HG03439 (cell line): ENCODE data around the gene CES3.
"Not testable (repeated sequence)": the region's sequence is repeated elsewhere in the genome, so short reads cannot be mapped to it uniquely, and the experiment has no call there.

Experiments used
- ATAC-seq: cut with Tn5 transposase; IDR thresholded peaks from one replicate; pipeline ENCODE4 v1.9.1; 2021; ENCODE audit warnings: mild to moderate bottlenecking, moderate library complexity; ENCODE audit not compliant: unreplicated experiment

Gene CES3

DNA sequence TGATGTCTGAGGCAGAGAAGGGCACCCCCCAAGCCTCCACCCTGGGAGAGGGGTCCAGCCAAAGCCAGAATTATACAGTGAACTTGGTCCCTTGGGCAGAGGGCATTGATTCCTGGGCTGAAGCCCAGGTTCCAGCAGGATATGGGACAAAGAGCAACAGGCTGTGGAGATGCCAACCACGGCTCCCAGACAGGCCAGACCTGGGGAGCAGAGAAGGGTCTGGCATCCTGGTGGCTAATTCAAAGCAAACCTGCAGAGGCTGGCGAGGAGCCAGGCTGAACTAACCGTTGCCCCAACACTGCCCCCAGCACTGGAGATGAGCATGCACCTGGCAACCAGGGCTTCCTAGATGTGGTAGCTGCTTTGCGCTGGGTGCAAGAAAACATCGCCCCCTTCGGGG is 3.0 kb downstream of the CES3 start:
- ATAC-seq: no peak

DNA sequence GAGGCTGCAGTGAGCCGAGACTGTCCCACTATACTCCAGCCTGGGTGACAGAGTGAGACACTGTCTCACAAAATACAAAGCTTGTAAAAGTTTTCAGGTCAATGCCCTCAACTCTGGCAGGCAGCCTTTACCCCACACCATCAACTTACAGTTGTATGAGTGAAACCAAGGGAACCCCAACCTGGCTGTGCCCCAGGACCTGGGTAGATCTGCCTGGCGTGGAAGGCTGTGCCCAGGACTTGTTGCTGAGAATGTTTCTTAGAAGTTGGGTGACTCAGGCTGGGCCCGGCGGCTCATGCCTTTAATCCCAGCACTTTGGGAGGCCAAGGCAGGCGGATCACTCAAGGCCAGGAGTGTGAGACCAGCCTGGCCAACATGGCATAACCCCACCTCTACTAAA is 7.8 kb downstream of the CES3 start:
- no peak for ATAC-seq

DNA sequence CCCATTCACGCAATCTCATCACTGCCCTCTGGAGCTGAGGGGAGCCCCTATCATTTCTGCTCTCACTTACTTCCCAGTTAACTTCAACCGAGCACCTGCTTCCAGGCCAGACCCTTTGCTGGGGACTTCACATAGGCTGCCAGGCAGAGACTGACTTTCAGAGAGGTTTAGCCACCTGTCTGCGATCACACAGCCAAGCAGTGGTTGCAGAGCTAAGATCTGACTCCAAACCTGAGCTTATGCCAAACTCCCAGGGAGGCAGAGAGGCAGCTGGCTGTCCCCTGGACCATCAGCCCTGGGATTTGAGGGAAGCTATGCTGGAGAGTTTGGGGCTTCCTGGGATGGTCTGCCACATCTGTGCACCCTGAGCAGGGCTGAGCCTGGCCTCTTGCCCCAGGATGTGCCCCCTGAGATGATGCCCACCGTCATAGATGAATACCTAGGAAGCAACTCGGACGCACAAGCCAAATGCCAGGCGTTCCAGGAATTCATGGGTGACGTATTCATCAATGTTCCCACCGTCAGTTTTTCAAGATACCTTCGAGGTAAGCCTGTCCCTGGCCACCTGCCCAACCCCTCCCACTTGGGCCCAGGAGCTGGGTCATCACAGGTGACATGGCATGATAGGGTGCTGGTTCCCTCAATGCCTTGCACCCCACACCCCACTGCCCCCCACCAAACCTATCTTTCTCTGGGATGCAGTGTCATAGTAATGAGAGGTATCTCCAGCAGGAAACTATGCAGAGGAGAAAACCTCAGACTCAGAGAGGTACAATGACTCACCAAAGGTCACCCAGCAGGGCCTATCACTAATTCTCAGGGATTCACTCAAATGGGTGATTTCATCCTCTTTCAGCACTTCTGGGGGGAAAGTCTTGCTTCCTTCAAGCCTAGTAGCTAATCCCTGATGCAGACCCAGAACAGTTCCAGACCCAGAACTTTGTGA is 10.0 kb downstream of the CES3 start:
- no peak for ATAC-seq

DNA sequence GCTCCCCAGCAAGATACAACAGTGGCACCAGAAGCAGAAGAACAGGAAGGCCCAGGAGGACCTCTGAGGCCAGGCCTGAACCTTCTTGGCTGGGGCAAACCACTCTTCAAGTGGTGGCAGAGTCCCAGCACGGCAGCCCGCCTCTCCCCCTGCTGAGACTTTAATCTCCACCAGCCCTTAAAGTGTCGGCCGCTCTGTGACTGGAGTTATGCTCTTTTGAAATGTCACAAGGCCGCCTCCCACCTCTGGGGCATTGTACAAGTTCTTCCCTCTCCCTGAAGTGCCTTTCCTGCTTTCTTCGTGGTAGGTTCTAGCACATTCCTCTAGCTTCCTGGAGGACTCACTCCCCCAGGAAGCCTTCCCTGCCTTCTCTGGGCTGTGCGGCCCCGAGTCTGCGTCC is 11.9 kb downstream of the CES3 start:
- ATAC-seq: no peak

DNA sequence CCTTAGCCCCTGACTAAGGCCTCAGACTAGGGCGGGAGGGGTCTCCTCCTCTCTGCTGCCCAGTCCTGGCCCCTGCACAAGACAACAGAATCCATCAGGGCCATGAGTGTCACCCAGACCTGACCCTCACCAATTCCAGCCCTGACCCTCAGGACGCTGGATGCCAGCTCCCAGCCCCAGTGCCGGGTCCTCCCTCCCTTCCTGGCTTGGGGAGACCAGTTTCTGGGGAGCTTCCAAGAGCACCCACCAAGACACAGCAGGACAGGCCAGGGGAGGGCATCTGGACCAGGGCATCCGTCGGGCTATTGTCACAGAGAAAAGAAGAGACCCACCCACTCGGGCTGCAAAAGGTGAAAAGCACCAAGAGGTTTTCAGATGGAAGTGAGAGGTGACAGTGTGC is 12.7 kb downstream of the CES3 start:
- ATAC-seq: no peak

DNA sequence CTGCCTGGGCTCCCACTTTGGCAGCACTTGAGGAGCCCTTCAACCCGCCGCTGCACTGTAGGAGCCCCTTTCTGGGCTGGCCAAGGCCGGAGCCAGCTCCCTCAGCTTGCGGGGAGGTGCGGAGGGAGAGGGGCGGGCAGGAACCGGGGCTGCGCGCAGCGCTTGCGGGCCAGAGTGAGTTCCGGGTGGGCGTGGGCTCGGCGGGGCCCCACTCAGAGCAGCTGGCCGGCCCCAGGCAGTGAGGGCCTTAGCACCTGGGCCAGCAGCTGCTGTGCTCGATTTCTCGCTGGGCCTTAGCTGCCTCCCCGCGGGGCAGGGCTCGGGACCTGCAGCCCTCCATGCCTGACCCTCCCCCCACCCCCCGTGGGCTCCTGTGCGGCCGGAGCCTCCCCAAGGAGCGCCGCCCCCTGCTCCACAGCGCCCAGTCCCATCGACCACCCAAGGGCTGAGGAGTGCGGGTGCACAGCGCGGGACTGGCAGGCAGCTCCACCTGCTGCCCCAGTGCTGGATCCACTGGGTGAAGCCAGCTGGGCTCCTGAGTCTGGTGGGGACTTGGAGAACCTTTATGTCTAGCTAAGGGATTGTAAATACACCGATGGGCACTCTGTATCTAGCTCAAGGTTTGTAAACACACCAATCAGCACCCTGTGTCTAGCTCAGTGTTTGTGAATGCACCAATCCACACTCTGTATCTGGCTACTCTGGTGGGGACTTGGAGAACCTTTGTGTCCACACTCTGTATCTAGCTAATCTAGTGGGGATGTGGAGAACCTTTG is 13.3 kb downstream of the CES3 start:
- not testable (repeated sequence) for ATAC-seq

DNA sequence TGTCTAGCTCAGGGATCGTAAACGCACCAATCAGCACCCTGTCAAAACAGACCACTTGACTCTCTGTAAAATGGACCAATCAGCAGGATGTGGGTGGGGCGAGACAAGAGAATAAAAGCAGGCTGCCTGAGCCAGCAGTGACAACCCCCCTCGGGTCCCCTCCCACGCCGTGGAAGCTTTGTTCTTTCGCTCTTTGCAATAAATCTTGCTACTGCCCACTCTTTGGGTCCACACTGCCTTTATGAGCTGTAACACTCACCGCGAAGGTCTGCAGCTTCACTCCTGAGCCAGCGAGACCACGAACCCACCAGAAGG is 13.8 kb downstream of the CES3 start:
- not testable (repeated sequence) for ATAC-seq

DNA sequence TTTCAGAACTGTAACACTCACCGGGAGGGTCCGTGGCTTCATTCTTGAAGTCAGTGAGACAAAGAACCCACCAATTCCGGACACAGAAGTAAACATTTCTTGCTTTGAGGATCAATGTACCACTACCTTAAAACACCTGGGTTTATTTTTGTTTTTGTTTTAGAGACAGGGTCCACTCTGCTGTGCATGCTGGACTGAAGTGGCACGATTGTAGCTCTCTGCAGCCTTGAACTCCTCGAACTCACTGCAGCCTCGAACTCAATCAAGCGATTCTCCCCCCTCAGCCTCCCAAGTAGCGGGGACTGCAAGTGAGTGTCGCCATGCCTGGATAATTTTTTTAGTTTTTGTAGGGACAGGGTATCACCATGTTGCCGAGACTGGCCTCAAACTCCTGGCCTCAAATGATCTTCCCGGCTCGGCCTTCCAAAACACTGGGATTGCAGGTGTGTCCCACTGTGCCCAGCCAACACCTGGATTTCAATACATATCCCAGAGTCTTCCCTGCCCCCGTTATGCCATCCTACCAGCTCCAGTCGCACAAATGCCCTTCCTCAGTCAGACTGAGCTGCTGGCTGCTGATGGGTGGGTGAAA is 14.3 kb downstream of the CES3 start:
- no peak for ATAC-seq

DNA sequence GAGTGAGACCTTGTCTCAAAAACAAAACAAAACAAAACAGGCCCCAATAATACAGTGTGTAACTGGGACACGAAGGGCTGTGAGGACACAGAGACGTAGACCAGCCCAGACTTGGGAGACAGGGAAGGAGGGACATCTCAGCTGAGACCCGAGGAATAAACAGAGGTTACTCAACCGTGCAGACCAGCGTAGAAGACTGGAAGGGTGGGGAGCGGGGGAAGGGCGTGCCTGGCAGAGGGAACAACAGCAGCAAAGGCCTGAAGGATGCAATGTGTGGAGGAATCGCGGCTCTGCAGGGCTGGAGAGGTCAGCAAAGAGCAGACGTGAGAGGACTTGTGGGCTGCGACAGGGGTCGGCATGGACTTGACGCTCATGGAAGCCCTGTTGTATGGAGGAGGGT is 15.7 kb downstream of the CES3 start:
- no peak for ATAC-seq

DNA sequence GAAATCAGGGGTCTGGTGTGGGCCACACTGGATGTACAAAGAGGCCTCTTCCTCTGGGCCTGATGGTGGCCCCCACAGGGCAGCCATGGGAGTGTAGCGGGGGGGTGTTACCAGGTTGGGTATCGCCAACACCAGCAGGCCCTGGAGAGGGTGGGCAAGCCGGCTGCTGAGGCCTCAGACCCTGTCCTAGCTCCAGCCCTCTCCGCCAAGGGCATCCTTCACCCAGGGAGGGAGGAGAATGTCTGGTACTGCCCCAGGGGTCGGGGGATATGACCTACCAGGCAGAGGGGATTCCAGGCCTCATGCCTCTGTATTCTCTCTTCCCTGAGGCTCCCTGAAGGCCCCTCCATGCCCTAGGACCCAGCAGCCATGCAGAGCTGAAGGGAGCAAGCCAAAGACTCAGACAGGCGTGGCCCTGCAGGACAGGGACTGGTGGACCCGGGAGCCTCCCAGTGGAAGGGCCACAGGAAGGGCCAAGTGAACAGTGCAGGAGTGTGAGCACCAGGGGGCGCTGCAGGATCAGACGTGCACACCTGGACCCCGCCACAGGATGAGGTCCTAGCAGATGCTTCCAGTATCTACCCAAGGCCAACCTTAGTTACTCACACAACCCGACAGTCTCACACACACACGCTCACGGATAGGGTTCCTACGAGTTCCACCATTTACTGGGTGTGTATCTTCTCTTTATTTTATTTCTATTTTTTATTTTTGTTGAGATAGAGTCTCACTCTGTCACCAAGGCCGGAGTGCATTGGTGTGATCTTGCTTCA is 16.5 kb downstream of the CES3 start:
- no peak for ATAC-seq

DNA sequence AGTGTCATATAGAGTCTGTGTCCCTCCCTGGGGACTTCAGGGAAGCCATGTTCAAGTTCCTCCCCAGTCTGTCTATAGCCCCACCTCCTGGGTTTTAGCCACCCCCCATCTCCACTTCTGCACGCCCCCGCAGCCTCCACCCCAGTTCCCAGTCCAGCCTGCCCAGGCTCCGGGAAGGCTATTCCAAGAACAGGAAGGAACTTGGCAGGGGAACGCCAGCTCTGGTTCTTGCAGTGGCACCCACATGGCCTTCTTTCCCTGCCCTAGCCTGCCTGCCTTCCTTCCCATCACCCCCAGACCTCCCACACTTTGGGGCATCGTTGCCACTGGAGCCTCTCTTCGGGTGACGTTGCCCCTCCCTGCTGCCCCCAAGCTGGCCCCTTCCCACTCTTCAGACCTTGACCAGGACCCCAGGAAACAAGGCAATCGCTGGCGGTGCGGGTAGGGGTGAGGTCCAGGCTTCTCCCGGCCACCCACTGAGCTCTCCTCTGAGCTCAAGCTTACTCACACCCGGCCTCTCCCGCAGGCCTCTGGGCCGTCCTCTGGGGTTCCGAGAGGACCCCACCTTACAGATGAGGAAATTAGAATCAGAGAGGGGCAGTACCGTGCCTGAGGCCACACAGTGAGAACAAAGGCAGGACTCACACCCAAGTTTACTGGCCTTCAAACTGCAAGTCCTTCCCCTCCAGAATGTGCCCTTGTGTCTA is 18.1 kb downstream of the CES3 start:
- ATAC-seq: no peak

DNA sequence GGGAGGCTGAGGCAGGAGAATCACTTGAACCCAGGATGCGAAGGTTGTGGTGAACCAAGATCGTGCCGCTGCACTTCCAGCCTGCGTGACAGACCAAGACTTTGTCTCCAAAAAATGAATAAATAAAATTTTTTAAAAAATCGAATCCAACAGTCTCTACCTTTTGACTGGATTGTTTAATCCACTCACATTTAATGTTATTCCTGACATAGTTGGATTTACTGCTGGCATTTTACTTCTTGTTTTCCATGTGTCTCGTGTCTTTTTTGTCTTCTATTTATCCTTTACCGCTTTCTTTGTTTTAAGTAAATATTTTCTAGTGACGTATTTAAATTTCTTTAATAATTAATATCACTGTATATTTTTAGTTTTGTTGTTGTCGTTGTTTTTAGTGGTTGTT is 22.0 kb downstream of the CES3 start:
- no peak for ATAC-seq

DNA sequence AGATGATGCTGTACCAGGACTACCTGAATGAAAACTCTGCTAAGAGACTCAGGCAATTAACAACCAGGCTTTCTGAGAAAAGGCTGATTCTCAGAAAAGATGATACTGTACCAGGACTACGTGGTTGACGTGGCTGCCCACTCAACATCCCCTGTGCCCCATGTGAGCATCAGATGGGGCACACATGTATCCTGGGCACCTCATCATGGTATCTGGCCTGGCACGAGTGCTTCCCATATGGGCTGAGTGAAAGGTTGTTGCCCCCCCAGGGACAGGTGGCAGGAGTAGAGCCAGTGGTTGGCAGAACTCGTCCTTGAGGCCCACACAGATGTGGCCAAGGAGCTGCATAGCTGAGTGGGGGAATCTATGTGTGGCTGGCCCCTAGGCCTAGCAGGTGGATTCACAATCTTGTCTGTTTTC is 23.8 kb downstream of the CES3 start:
- ATAC-seq: no peak

DNA sequence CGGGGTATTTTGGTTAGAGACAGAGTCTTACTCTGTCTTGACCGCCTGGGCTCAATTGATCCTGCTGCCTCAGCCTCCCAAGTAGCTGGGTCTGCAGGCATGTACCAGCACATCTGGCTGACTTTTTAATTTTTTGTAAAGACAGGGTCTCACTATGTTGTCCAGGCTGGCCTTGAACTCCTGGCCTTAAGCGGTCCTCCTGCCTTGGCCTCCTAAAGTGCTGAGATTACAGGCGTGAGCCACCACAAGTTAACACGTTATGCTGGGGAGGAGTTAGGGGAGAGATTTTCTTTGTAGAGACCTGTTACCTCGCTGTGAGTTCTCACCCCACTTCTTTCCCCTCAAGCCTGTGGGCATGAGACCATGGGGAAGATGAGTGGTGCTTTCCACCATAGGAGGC is 25.5 kb downstream of the CES3 start:
- no peak for ATAC-seq

DNA sequence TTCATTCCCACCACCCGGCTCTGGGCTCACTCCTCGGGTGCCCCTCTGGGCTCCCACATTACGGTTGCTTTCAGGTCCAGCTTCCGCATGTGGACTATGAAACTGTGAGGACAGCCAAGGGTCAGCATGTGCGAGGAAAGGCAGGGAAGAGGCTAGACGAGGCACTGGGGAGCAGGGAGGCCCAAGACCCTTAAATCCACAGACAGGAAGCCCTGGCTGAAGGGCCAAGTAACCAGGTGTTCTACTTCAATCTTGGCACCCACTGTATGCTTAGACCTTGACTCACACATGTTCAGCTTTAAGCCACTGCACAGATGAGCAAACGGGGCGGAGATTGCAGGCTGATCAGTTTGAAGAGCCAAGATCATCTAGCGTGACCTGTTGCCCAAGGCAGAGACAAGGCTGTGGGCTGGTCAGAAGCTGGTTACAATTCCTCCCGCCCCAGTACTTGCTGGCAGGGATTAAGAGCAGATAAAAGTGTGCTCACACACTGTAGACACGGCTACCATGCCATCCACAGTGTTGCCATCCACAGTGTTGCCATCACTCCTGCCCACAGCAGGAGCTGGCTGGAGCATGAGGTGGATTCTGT is 27.2 kb downstream of the CES3 start, which contains the start of gene CES4A:
Gene CES4A (plus strand): TSS at position 393 of the 592 bp plus-strand sequence. CDS start 184 bp downstream, at position 577.
- no peak for ATAC-seq

DNA sequence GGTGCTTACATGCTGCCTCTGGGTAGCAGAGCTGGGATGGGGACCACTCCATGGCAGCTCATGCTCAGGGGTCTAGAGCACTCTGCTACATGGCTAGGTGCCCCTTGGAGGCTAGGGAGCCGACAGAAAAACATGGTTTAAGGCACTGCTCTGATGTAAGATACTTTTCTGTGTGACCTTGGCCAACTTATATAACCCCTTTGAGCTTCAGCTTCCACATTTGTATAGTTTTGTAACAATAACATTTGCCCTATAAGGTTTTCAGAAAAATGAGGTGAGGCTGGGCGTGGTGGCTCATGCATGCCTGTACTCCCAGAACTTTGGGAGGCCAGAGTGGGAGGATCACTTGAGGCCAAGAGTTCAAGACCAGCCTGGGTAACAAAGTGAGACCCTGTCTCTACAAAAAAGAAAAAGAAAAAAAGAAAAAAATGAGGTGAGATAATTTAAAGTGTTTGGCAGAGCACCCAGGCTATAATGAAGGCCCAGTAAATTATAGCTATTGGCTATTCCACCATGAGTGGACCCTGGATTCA is 30.5 kb downstream of the CES3 start:
- no peak for ATAC-seq

DNA sequence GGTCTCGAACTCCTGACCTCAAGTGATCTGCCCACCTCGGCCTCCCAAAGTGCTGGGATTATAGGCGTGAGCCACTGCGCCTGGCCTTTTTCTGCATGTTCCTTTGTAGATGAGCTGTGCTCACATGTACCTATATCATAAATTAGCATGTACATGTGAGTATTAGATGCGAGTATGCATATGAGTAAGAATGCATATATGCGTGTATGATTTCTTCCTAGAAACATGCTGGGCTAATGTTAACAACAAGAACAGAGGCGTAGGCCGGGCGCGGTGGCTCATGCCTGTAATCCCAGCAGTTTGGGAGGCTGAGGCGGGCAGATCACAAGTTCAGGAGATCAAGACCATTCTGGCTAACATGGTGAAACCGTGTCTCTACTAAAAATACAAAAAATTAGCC is 32.5 kb downstream of the CES3 start:
- not testable (repeated sequence) for ATAC-seq

DNA sequence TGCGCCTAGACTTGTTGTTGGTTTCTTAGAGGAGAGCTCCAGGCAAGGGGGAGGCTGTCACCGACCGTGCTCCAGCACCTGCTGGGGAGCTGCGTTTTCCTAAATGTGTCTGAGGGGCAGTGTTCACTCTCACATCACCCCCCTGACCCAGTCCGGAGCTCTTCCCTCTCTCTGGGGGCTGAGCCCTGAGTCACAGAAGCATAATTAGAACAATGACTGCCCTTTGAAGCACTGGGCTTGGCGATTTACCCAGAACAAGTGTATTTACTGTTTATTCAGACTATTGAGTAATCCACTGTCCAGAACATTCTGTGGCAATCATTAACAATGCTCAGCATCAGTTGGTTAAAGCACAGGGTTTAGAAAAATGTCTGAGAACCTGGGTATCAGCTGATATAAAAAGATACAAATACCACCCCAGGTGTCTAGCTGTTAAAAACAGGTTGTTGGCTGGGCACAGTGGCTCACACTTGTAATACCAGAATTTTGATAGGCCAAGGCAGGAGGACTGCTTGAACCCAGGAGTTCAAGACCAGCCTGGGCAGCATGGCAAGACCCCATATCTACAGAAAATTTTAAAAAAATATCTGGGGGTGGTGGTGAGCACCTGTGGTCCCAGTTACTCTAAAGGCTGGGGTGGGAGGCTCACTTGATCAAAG is 35.4 kb downstream of the CES3 start:
- no peak for ATAC-seq

DNA sequence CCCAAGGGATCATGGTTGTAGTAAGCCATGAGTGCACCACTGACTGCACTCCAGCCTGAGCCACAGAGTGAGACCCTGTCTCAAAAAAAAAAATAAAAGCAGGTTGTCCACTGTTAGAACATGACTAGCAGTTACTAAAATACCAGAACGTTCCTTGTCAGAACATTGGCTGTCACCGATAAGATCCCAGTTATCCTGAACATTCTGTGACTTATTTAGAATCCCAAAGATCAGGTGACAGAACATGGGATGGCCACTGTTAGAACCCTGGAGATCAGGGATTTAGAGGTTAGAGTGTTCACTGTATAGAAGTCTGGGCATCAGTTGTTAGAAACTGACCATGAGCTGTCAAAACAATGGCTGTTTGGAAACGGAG is 35.9 kb downstream of the CES3 start:
- ATAC-seq: no peak
